PC-9 (cell line): ENCODE results near the gene FAM111A. TPM values are rescaled to one million over a fixed set of nuclear protein-coding genes. Genes with fewer than 3 reads are reported as not detected.

Experiments used
- BruUV-seq: library from RNA; stranded (reverse); fragments of 400-500 nt; replicated peaks from 2 replicates; lab custom pipeline; 2021; lab: Mats Ljungman, UMichigan
- CTCF ChIA-PET: fragments of 300-600 bp; sonication (Branson Sonifier 250); formaldehyde crosslinking; loops from one replicate; lab custom pipeline; 2022; ENCODE audit warnings: antibody characterized with exemption; lab: Charles Lee
- POLR2A ChIA-PET: fragments of 300-600 bp; sonication (Branson Sonifier 250); formaldehyde crosslinking; loops from one replicate; lab custom pipeline; 2022; ENCODE audit warnings: antibody characterized with exemption; ENCODE audit not compliant: unreplicated experiment; lab: Charles Lee
- DNase-seq, 2 experiments: peaks; one replicate each; pipeline versions ENCODE4 v3.0.0 to v3.0.0-alpha.2; 2015 to 2022; ENCODE audit warnings: mixed read lengths in 1 of 2
- H2AFZ ChIP-seq: fragments of 200-600 bp; sonication (generic); 2 replicates; pipeline ENCODE4 v1.8.1; 2017; ENCODE audit warnings: antibody characterized with exemption
- H3F3A ChIP-seq: fragments of 200-600 bp; sonication (generic); 2 replicates; pipeline ENCODE4 v1.8.1; 2017; ENCODE audit warnings: antibody characterized with exemption, mild to moderate bottlenecking, low read depth; ENCODE audit not compliant: insufficient read depth
- H3K27ac ChIP-seq: fragments of 200-600 bp; sonication (generic); 2 replicates; pipeline ENCODE4 v1.6.1; 2016; ENCODE audit warnings: mixed run types
- H3K27me3 ChIP-seq: fragments of 200-600 bp; sonication (generic); 2 replicates; pipeline ENCODE4 v1.6.1; 2016; ENCODE audit warnings: low read depth, mixed run types; ENCODE audit not compliant: insufficient read depth
- H3K36me3 ChIP-seq: fragments of 200-600 bp; sonication (generic); 2 replicates; pipeline ENCODE4 v1.6.1; 2016; ENCODE audit warnings: low read depth, mixed run types
- H3K4me1 ChIP-seq: fragments of 200-600 bp; sonication (generic); replicated peaks from 2 replicates; pipeline ENCODE4 v1.6.1; 2016; ENCODE audit warnings: mixed run types; ENCODE audit not compliant: insufficient read depth
- H3K4me2 ChIP-seq: fragments of 200-600 bp; sonication (generic); 2 replicates; pipeline ENCODE4 v1.6.1; 2017; ENCODE audit warnings: mixed run types
- H3K4me3 ChIP-seq: fragments of 200-600 bp; sonication (generic); 2 replicates; pipeline ENCODE4 v1.6.1; 2016; ENCODE audit warnings: mixed run types
- H3K79me2 ChIP-seq: fragments of 200-600 bp; sonication (generic); 2 replicates; pipeline ENCODE4 v1.6.1; 2017; ENCODE audit warnings: low read depth, mixed run types
- H3K9me2 ChIP-seq: fragments of 200-600 bp; sonication (generic); 2 replicates; pipeline ENCODE4 v1.8.1; 2017; ENCODE audit warnings: mild to moderate bottlenecking; ENCODE audit not compliant: insufficient read depth
- H3K9me3 ChIP-seq: fragments of 200-600 bp; sonication (generic); 2 replicates; pipeline ENCODE4 v1.8.1; 2016; ENCODE audit warnings: low read depth; ENCODE audit not compliant: insufficient read depth
- H4K20me1 ChIP-seq: fragments of 200-600 bp; sonication (generic); 2 replicates; pipeline ENCODE4 v1.8.1; 2017; ENCODE audit not compliant: insufficient read depth
- EZH2 ChIP-seq: fragments of 200-600 bp; sonication (generic); IDR thresholded peaks from 2 replicates; pipeline ENCODE4 v1.8.0; 2017; ENCODE audit warnings: antibody characterized with exemption, low read depth
- intact Hi-C: fragments of 100-400 bp; cut with micrococcal nuclease; formaldehyde crosslinking; loops from one replicate; pipeline ENCODE4 v1.10.0; 2022; ENCODE audit not compliant: unreplicated experiment
- total RNA-seq: library from RNA; stranded (reverse); gene quantifications from 2 replicates; pipeline ENCODE4 v1.2.3, GENCODE V29; 2021
- TF ChIP-seq, protein P1 (sequence below): fragments of 200-600 bp; sonication (generic); conservative IDR thresholded peaks from 2 replicates; pipeline ENCODE4 v1.6.1; 2017; ENCODE audit warnings: mixed run types, antibody characterized with exemption, mild to moderate bottlenecking, moderate library complexity

The FAM111A gene
- total RNA-seq, 1 experiment from 2014 or later = 95.3 TPM

GRCh38 chr11:59185386-59185945, 42.8 kb downstream of the FAM111A start:
- H3K4me1 ChIP-seq = peaks cover 77% of the 10 kb centered on the region
- intact Hi-C loops = loop anchor here (5.0 kb wide), 2 partner anchors 43 to 482 kb away; partner anchors contain the start of genes FAM111A and PATL1
- no peak overlapping the region for H2AFZ ChIP-seq
- H3K79me2 ChIP-seq = peaks cover 83% of the 10 kb centered on the region
- H3K27ac ChIP-seq = peak overlapping the region; percentile 81
- H3F3A ChIP-seq = peaks cover 46% of the 10 kb centered on the region
- peaks cover 40% of the 10 kb centered on the region for H3K36me3 ChIP-seq
- DNase-seq = peak in 1 of 2 experiments; percentile 61
- TF ChIP-seq, protein P1, sequence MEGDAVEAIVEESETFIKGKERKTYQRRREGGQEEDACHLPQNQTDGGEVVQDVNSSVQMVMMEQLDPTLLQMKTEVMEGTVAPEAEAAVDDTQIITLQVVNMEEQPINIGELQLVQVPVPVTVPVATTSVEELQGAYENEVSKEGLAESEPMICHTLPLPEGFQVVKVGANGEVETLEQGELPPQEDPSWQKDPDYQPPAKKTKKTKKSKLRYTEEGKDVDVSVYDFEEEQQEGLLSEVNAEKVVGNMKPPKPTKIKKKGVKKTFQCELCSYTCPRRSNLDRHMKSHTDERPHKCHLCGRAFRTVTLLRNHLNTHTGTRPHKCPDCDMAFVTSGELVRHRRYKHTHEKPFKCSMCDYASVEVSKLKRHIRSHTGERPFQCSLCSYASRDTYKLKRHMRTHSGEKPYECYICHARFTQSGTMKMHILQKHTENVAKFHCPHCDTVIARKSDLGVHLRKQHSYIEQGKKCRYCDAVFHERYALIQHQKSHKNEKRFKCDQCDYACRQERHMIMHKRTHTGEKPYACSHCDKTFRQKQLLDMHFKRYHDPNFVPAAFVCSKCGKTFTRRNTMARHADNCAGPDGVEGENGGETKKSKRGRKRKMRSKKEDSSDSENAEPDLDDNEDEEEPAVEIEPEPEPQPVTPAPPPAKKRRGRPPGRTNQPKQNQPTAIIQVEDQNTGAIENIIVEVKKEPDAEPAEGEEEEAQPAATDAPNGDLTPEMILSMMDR = no peak
- no peak for TF ChIP-seq EZH2
- peak overlapping the region; percentile 75 for H3K4me2 ChIP-seq
- H4K20me1 ChIP-seq = no peaks in the 10 kb centered on the region
- ChIA-PET CTCF (interaction anchor here (0.6 to 2.9 kb wide), 4 partner anchors 9 to 36 kb away, joined by 3 to 67 read pairs (median 18); partner anchors contain the start of gene DTX4), POLR2A (interaction anchor here (0.6 to 1.2 kb wide), 2 partner anchors 11 to 85 kb away, joined by 7 to 11 read pairs; no protein-coding TSS in a partner anchor)
- H3K9me3 ChIP-seq = no peaks in the 10 kb centered on the region
- no peaks in the 10 kb centered on the region for H3K27me3 ChIP-seq
- H3K4me3 ChIP-seq = peak overlapping the region; percentile 52
- H3K9me2 ChIP-seq = no peaks in the 10 kb centered on the region
- BruUV-seq = TSS peak; percentile 84

DNA sequence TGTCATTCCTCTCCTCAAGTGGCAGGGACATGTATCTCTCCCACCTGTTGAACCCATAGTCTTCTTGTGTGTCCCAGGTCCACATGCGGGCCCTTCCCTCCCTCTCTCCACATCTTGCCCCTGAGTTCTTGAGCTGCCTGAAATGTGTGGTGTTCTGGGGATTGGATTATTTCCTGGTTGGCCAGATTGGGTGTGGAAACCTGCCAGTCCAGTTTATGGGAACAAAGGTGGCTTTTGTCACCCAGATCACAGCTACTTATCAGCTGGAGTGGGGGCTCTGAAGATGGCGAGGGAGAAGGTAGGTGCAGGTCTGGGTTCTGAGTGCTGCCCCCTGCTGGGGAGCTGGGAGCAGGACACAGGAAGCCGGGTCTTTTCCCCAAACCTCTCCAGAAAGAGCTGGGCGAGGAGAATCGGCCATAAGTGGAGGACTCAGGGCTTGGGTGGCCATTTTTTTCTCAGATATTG, 43.5 kb downstream of the FAM111A start:
- peaks cover 84% of the 10 kb centered on the region for H3K4me1 ChIP-seq
- H3K9me2 ChIP-seq = no peaks in the 10 kb centered on the region
- no peaks in the 10 kb centered on the region for H3K27me3 ChIP-seq
- H2AFZ ChIP-seq = no peak overlapping the region
- peak overlapping the region; percentile 75 for H3K4me2 ChIP-seq
- H4K20me1 ChIP-seq = no peaks in the 10 kb centered on the region
- no peaks in the 10 kb centered on the region for H3K9me3 ChIP-seq
- peaks cover 49% of the 10 kb centered on the region for H3F3A ChIP-seq
- POLR2A ChIA-PET = interaction anchor here (0.5 to 0.6 kb wide), 3 partner anchors 12 to 79 kb away, joined by 3 to 5 read pairs (median 4); no protein-coding TSS in a partner anchor
- intact Hi-C loops = loop anchor here (1.0 to 5.0 kb wide), 4 partner anchors 12 to 481 kb away; partner anchors contain the start of genes FAM111A and PATL1
- DNase-seq = peak; percentile 88 to 98
- no peak for TF ChIP-seq EZH2
- TF ChIP-seq, protein P1 = peak; percentile 98
- BruUV-seq = no TSS peak
- H3K79me2 ChIP-seq = peaks cover 76% of the 10 kb centered on the region
- peak overlapping the region; percentile 52 for H3K4me3 ChIP-seq
- CTCF ChIA-PET = interaction anchor here (1.0 to 2.9 kb wide), 3 partner anchors 11 to 35 kb away, joined by 4 to 67 read pairs (median 32); partner anchors contain the start of gene DTX4
- H3K36me3 ChIP-seq = peaks cover 40% of the 10 kb centered on the region
- peak overlapping the region; percentile 81 for H3K27ac ChIP-seq

GRCh38 chr11:59187035-59187434, 44.4 kb downstream of the FAM111A start:
- Histone ChIP-seq H3K9me2 (no peaks in the 10 kb centered on the region), H2AFZ (no peak overlapping the region), H4K20me1 (no peaks in the 10 kb centered on the region), H3K27me3 (no peaks in the 10 kb centered on the region), H3K4me2 (peak overlapping the region; percentile 75), H3F3A (peaks cover 49% of the 10 kb centered on the region), H3K4me3 (no peak overlapping the region), H3K36me3 (peaks cover 43% of the 10 kb centered on the region), H3K4me1 (peaks cover 87% of the 10 kb centered on the region), H3K9me3 (no peaks in the 10 kb centered on the region), H3K27ac (peak overlapping the region; percentile 81; the same call in 1 of the 2 replicates), H3K79me2 (peaks cover 73% of the 10 kb centered on the region)
- DNase-seq = no peak
- intact Hi-C loops = loop anchor here (5.0 kb wide), 2 partner anchors 45 to 480 kb away; partner anchors contain the start of genes FAM111A and PATL1
- BruUV-seq = no TSS peak
- POLR2A ChIA-PET = no interaction called here
- TF ChIP-seq, protein P1 = no peak
- no peak for TF ChIP-seq EZH2
- CTCF ChIA-PET = interaction anchor here (0.7 to 2.9 kb wide), 3 partner anchors 12 to 607 kb away, joined by 3 to 67 read pairs (median 32); partner anchors contain the start of gene DTX4
